ENCODE results near the gene CORO6. TPM values are rescaled to one million over a fixed set of nuclear protein-coding genes. Genes with fewer than 3 reads are reported as not detected.
A peak's percentile ranks its signal among the peaks of the same experiment; 100 is the strongest.

The CORO6 gene
- total RNA-seq, 1 donor from 2014 or later, result 7.1 TPM

- no peaks in the 10 kb centered on the region for H3K27me3 Mint-ChIP-seq (ENCODE audit: unreplicated experiment)
- TF ChIP-seq CTCF (IDR thresholded peaks at IDR 0.05), result no peak
- no peaks in the 10 kb centered on the region for H3K36me3 Mint-ChIP-seq (ENCODE audit: unreplicated experiment)
- H3K9me3 Mint-ChIP-seq (ENCODE audit: unreplicated experiment), result no peaks in the 10 kb centered on the region
- peaks cover 21% of the 10 kb centered on the region for H3K4me1 Mint-ChIP-seq (ENCODE audit: unreplicated experiment)
- H3K27ac Mint-ChIP-seq (ENCODE audit: unreplicated experiment), result no peak overlapping the region
- H3K4me3 Mint-ChIP-seq (ENCODE audit: unreplicated experiment), result no peak overlapping the region
- no peak for DNase-seq (ENCODE audit: extremely low spot score, unreplicated experiment)
Observed at GRCh38 chr17:29620779-29621500, 1.8 kb downstream of the CORO6 start.

- Mint-ChIP-seq H3K4me3 (ENCODE audit: unreplicated experiment) (no peak overlapping the region), H3K36me3 (ENCODE audit: unreplicated experiment) (no peaks in the 10 kb centered on the region), H3K4me1 (ENCODE audit: unreplicated experiment) (peaks cover 26% of the 10 kb centered on the region), H3K27ac (ENCODE audit: unreplicated experiment) (no peak overlapping the region), H3K9me3 (ENCODE audit: unreplicated experiment) (no peaks in the 10 kb centered on the region), H3K27me3 (ENCODE audit: unreplicated experiment) (no peaks in the 10 kb centered on the region)
- DNase-seq (ENCODE audit: extremely low spot score, unreplicated experiment), result no peak
- TF ChIP-seq CTCF (IDR thresholded peaks at IDR 0.05), result no peak
Observed at GRCh38 chr17:29620271-29620670, 2.4 kb downstream of the CORO6 start.

- Mint-ChIP-seq H3K36me3 (ENCODE audit: unreplicated experiment) (no peaks in the 10 kb centered on the region), H3K4me1 (ENCODE audit: unreplicated experiment) (peaks cover 28% of the 10 kb centered on the region)
Observed at GRCh38 chr17:29619251-29619650, 3.5 kb downstream of the CORO6 start.

GRCh38 chr17:29618272-29619065 lies 4.2 kb downstream of the CORO6 start:
- TF ChIP-seq CTCF (IDR thresholded peaks at IDR 0.05), result peak; percentile 14
- H3K4me1 Mint-ChIP-seq (ENCODE audit: unreplicated experiment), result peaks cover 28% of the 10 kb centered on the region
- H3K27ac Mint-ChIP-seq (ENCODE audit: unreplicated experiment), result no peak overlapping the region
- DNase-seq (ENCODE audit: extremely low spot score, unreplicated experiment), result no peak
- no peaks in the 10 kb centered on the region for H3K27me3 Mint-ChIP-seq (ENCODE audit: unreplicated experiment)
- peaks cover 2% of the 10 kb centered on the region for H3K36me3 Mint-ChIP-seq (ENCODE audit: unreplicated experiment)
- no peaks in the 10 kb centered on the region for H3K9me3 Mint-ChIP-seq (ENCODE audit: unreplicated experiment)
- H3K4me3 Mint-ChIP-seq (ENCODE audit: unreplicated experiment), result no peak overlapping the region

More at GRCh38 chr17:29619251-29619650, 3.5 kb downstream of the CORO6 start:
- Mint-ChIP-seq H3K27ac (ENCODE audit: unreplicated experiment) (no peak overlapping the region), H3K27me3 (ENCODE audit: unreplicated experiment) (no peaks in the 10 kb centered on the region), H3K9me3 (ENCODE audit: unreplicated experiment) (no peaks in the 10 kb centered on the region), H3K4me3 (ENCODE audit: unreplicated experiment) (no peak overlapping the region)
- no peak for DNase-seq (ENCODE audit: extremely low spot score, unreplicated experiment)
- peak; percentile 40 for TF ChIP-seq CTCF (IDR thresholded peaks at IDR 0.05)

All from osteocyte (in vitro differentiated cells).